ENCODE results near the gene BRMS1. TPM values are rescaled to one million over a fixed set of nuclear protein-coding genes. Genes with fewer than 3 reads are reported as not detected.

Gene BRMS1
- 52.5 and 59.5 TPM in 2 replicates for total RNA-seq

GRCh38 chr11:66344550-66345315 is at the start of gene BRMS1:
Gene BRMS1 (minus strand): TSS chr11:66345104. CDS start chr11:66342234, 2,870 bp downstream.

GRCh38 chr11:66371627-66372415 is 26.9 kb upstream of the BRMS1 start, which contains the start of gene SLC29A2:
Gene SLC29A2 (minus strand): TSS chr11:66371760. CDS start chr11:66371591, 169 bp downstream.

GRCh38 chr11:66347425-66348276 is 2.7 kb upstream of the BRMS1 start, which contains the start of gene B4GAT1:
Gene B4GAT1 (minus strand): TSS chr11:66347629. CDS start chr11:66347545, 84 bp downstream.

GRCh38 chr11:66336234-66337102 is 8.4 kb downstream of the BRMS1 start, which contains the start of gene RIN1:
Gene RIN1 (minus strand): TSS chr11:66336434. CDS start chr11:66336402, 32 bp downstream.

GRCh38 chr11:66316849-66317251 is 28.1 kb downstream of the BRMS1 start, which contains the start of gene CD248:
Gene CD248 (minus strand): TSS chr11:66317044. CDS start chr11:66317027, 17 bp downstream.

GRCh38 chr11:66291706-66292542 is 53.0 kb downstream of the BRMS1 start, which contains the start of gene TMEM151A:
Gene TMEM151A (plus strand): TSS chr11:66291894. CDS start chr11:66292014, 120 bp downstream.

GRCh38 chr11:66288671-66289547 is 56.0 kb downstream of the BRMS1 start, which contains the start of gene YIF1A:
Gene YIF1A (minus strand): TSS chr11:66289143. CDS start chr11:66288985, 158 bp downstream.

Other genes with a start within 250 kb of the BRMS1 start
- gene KLC2, start 87.4 kb downstream of the BRMS1 start, total RNA-seq, result 16.8 and 18.1 TPM in 2 replicates
- gene RAB1B, start 76.5 kb downstream of the BRMS1 start, total RNA-seq, result 148 and 150 TPM in 2 replicates
- gene CNIH2, start 66.9 kb downstream of the BRMS1 start, total RNA-seq, result 0.17 and 0.89 TPM in 2 replicates
- 267 and 292 TPM in 2 replicates for gene YIF1A, start 56.0 kb downstream of the BRMS1 start, total RNA-seq
- gene TMEM151A, start 53.2 kb downstream of the BRMS1 start, total RNA-seq, result 0.17 and 0.30 TPM in 2 replicates
- 41.8 and 42.9 TPM in 2 replicates for gene CD248, start 28.1 kb downstream of the BRMS1 start, total RNA-seq
- 54.7 and 67.8 TPM in 2 replicates for gene RIN1, start 8.7 kb downstream of the BRMS1 start, total RNA-seq
- gene B4GAT1, start 2.5 kb upstream of the BRMS1 start, total RNA-seq, result 41.0 and 43.4 TPM in 2 replicates
- gene SLC29A2, start 26.7 kb upstream of the BRMS1 start, total RNA-seq, result 3.7 and 4.9 TPM in 2 replicates
- not detected in 2 replicates for gene NPAS4, start 75.9 kb upstream of the BRMS1 start, total RNA-seq
- 69.3 and 72.1 TPM in 2 replicates for gene MRPL11, start 93.7 kb upstream of the BRMS1 start, total RNA-seq
- gene PELI3, start 121.8 kb upstream of the BRMS1 start, total RNA-seq, result 4.0 and 4.3 TPM in 2 replicates
- 52.1 and 56.9 TPM in 2 replicates for gene DPP3, start 135.3 kb upstream of the BRMS1 start, total RNA-seq
- gene BBS1, start 165.5 kb upstream of the BRMS1 start, total RNA-seq, result 21.9 and 24.2 TPM in 2 replicates
- 19.8 and 20.4 TPM in 2 replicates for gene ZDHHC24, start 200.9 kb upstream of the BRMS1 start, total RNA-seq
- gene ACTN3, start 201.8 kb upstream of the BRMS1 start, total RNA-seq, result not detected in 2 replicates
- gene CTSF, start 223.5 kb upstream of the BRMS1 start, total RNA-seq, result 6.7 and 8.3 TPM in 2 replicates
- gene CCDC87, start 248.0 kb upstream of the BRMS1 start, total RNA-seq, result 0.15 TPM in 1 of 2 replicates, not detected in the other
- gene CCS, start 248.1 kb upstream of the BRMS1 start, total RNA-seq, result 28.2 and 29.4 TPM in 2 replicates